HG03095 (cell line): ENCODE data around the gene ARID3C.

Experiments used
- ATAC-seq: cut with Tn5 transposase; IDR thresholded peaks from one replicate; pipeline ENCODE4 v1.9.1; 2021; ENCODE audit warnings: moderate library complexity; ENCODE audit not compliant: unreplicated experiment

ARID3C gene

GRCh38 chr9:34628656-34629490 lies at the start of gene ARID3C:
ARID3C (minus strand) TSS chr9:34629066; CDS start chr9:34628014, 1,052 bp downstream.
- no peak for ATAC-seq

- ATAC-seq, result no peak
Observed at GRCh38 chr9:34675869-34676268, 47.0 kb upstream of the ARID3C start.

GRCh38 chr9:34675048-34675714 lies 46.3 kb upstream of the ARID3C start:
- no peak for ATAC-seq

- no peak for ATAC-seq
Observed at GRCh38 chr9:34674440-34674839, 45.6 kb upstream of the ARID3C start.

GRCh38 chr9:34671307-34671706 lies 42.4 kb upstream of the ARID3C start:
- no peak for ATAC-seq

GRCh38 chr9:34669809-34670562 lies 41.1 kb upstream of the ARID3C start:
- ATAC-seq, result no peak

- ATAC-seq, result peak; percentile 79
Observed at GRCh38 chr9:34665381-34666250, 36.8 kb upstream of the ARID3C start.

- ATAC-seq, result peak; percentile 16
Observed at GRCh38 chr9:34665067-34665380, 36.2 kb upstream of the ARID3C start.

GRCh38 chr9:34664281-34665066 lies 35.6 kb upstream of the ARID3C start:
- no peak for ATAC-seq

GRCh38 chr9:34663303-34663605 lies 34.4 kb upstream of the ARID3C start:
- no peak for ATAC-seq

GRCh38 chr9:34662526-34663302 lies 33.8 kb upstream of the ARID3C start, which contains the start of gene CCL27:
CCL27 (minus strand) TSS chr9:34662657; CDS start chr9:34662633, 24 bp downstream.
- ATAC-seq, result no peak

- no peak for ATAC-seq
Observed at GRCh38 chr9:34659592-34660253, 30.9 kb upstream of the ARID3C start.

- ATAC-seq, result no peak
Observed at GRCh38 chr9:34658461-34658860, 29.6 kb upstream of the ARID3C start.

GRCh38 chr9:34656992-34657391 lies 28.1 kb upstream of the ARID3C start:
- no peak for ATAC-seq

GRCh38 chr9:34655394-34655793 lies 26.5 kb upstream of the ARID3C start:
- no peak for ATAC-seq

- ATAC-seq, result no peak
Observed at GRCh38 chr9:34654323-34655051, 25.6 kb upstream of the ARID3C start.

GRCh38 chr9:34653151-34654072 lies 24.5 kb upstream of the ARID3C start:
- ATAC-seq, result no peak
